Urinary bladder (tissue), 4 donors: ENCODE results near the gene TOB1. TPM values are rescaled to one million over a fixed set of nuclear protein-coding genes. Genes with fewer than 3 reads are reported as not detected.
"Not testable (repeated sequence)": the region's sequence is repeated elsewhere in the genome, so short reads cannot be mapped to it uniquely, and the experiment has no call there.

Experiments used
- DNase-seq: peaks from one replicate; pipeline ENCODE4 v3.0.0-alpha.2; 2015; ENCODE audit errors: extremely low spot score
- H3K27ac ChIP-seq: one replicate; pipeline ENCODE4 v1.5.1; 2013; ENCODE audit warnings: low read depth, mild to moderate bottlenecking, moderate library complexity
- H3K36me3 ChIP-seq: one replicate; pipeline ENCODE4 v1.6.1; 2013; ENCODE audit warnings: mild to moderate bottlenecking, moderate library complexity; ENCODE audit not compliant: insufficient read depth
- H3K4me1 ChIP-seq: one replicate; pipeline ENCODE4 v1.6.1; 2013; ENCODE audit warnings: mild to moderate bottlenecking, moderate library complexity; ENCODE audit not compliant: insufficient read depth
- H3K4me3 ChIP-seq: one replicate; pipeline ENCODE4 v1.5.1; 2013; ENCODE audit warnings: low read depth, low read length
- WGBS: extraction: QIAGEN DNeasy Blood & Tissue Kit; methylation state at CpG from one replicate; pipeline ENCODE4 v1.1.7; 2013; 5-methylcytosine and 5-hydroxymethylcytosine counted together
- polyA plus RNA-seq: library from polyadenylated mRNA; stranded (reverse); fragments of 200-250 nt; gene quantifications from one replicate; pipeline ENCODE4 v1.2.3, GENCODE V29; 2013
- total RNA-seq: library from RNA; depleted of rRNA; stranded (reverse); fragments of >200 nt; gene quantifications from one replicate; pipeline ENCODE4 v1.2.3, GENCODE V29; 2014
- donor health status: healthy with polysubstance abuse.
- donor health status: healthy.

TOB1 gene
- total and polyA plus RNA-seq, 2 donors = 41.3 to 47.4 TPM

DNA sequence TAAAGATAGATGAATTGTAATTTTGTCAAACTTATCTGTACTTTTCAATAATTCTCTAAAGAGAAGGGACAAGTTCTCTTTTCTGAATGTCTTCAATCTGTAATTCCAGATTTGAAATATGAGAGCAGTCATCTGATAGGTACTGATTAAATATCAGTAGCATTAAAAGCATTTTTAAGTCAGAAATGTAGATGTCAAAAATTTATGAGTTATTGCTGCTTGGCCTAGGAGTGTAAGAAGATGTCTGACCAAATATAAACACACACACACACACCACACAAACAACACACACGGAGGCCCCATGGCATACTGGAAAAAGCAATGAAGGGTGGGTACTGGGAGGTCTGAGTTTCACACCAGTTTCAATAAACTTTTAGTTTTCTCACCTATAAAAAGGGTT lies 2.4 kb upstream of the TOB1 start:
- no peak for DNase-seq
- H3K4me3 ChIP-seq = no peak overlapping the region
- WGBS = 34% methylated on average over 1 of the region's 1 CpG
- no peaks in the 10 kb centered on the region for H3K36me3 ChIP-seq
- no peak overlapping the region for H3K27ac ChIP-seq
- no peaks in the 10 kb centered on the region for H3K4me1 ChIP-seq

DNA sequence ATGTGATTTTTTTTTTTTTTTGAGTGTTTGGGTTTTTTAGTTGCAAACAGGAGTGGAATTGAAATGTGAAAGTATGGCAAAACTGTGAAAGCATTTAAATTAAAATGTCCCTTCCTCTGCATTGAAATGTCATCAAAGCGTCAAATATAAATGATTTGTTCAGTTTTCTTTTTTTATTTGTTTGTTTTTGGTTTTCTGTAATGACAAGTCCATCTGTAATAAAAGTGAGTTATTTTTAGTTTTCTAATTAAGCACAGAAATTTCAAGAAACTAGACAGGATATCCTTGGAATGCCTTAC lies 1.9 kb upstream of the TOB1 start:
- WGBS = 8% methylated on average over 1 of the region's 1 CpG
- Histone ChIP-seq H3K4me3 (peak overlapping the region; percentile 99), H3K36me3 (no peaks in the 10 kb centered on the region), H3K4me1 (no peaks in the 10 kb centered on the region), H3K27ac (peak overlapping the region; percentile 86)
- no peak for DNase-seq

DNA sequence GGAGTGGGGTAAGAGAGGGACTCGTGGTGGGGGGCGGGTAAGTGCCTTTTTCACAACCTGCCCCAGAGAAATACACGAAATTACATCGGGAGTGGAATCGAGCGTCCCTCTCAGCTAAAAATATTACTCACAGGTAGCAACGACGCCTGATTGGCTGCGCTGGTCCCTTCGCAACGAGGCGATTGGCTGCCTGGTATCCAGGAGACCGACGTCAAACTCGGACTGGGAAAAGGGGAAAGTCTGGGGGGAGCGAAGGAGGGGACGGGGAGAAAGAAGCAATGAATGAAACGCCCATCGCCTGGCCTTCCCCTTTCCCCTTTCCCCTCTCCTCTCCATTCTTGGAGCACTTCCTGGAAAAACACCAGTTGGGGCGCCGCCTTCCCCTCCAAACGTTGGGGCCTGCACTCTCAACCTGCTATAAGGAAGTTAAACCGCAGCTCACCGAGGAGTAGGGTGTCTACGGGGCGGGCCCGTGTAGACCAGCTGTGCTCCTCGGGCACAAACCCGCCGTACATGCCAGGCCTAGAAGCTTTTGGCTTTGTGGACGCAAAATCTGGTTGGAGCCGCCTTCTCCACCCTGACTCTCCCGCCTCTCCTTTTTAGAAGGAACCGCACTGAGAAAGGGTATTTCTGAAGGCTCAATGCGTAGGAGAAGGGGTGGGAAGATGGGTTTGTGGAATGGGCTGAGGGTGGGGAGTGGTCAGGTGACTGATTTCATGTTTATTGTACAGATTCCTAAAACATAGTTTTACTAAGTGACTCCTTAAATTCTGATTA lies 1.4 kb upstream of the TOB1 start:
- under 1% methylated on average over 35 of the region's 35 CpGs for WGBS
- Histone ChIP-seq H3K4me1 (no peaks in the 10 kb centered on the region), H3K27ac (peak overlapping the region; percentile 100), H3K36me3 (no peaks in the 10 kb centered on the region), H3K4me3 (peak overlapping the region; percentile 99)
- DNase-seq = peak; percentile 96

DNA sequence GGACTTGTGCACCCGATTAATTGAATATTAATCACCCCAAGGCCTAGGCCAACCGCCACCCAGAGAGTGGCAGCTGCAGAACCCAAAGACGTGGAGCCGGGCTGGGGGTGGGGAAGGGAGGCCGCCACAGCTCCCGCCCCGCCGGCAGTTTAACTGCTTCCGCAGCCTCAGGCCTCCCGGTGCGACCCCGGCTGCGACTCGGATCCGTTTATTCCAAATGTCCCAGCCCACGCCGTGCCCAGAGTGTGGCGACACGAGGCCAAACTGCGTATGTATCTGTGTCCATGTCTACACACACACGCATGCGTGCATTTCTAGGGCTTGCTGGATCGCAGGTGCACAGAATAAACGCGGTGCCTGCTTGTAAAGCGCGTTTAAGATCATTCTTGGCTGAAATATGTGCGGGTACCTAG lies 802 bp upstream of the TOB1 start:
- Histone ChIP-seq H3K27ac (peak overlapping the region; percentile 100), H3K4me3 (peak overlapping the region; percentile 99), H3K4me1 (no peaks in the 10 kb centered on the region), H3K36me3 (no peaks in the 10 kb centered on the region)
- no peak for DNase-seq
- under 1% methylated on average over 28 of the region's 28 CpGs for WGBS

DNA sequence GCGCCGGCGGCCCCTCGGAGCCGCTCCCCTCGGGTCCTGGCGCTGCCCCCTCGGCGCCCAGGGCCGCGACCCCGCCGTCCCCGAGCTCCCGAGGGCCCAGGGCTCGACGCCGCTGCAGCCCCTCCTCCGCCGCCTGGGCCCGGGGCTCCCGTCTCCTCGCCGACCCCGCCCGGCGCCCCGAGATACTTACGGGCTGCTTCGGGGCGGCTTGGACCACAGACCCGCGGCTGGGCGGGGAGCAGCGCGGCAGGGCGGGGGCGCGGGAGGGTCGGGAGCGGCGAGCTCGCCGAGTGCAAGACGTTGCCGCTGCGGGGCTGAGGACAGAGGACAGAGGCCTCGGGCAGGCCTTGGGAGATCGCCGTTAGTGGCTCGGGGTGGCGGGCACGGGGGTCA lies 290 bp downstream of the TOB1 start:
- WGBS = under 1% methylated on average over 53 of the region's 53 CpGs
- Histone ChIP-seq H3K36me3 (no peaks in the 10 kb centered on the region), H3K4me3 (peak overlapping the region; percentile 99), H3K27ac (peak overlapping the region; percentile 100), H3K4me1 (no peaks in the 10 kb centered on the region)
- no peak for DNase-seq

DNA sequence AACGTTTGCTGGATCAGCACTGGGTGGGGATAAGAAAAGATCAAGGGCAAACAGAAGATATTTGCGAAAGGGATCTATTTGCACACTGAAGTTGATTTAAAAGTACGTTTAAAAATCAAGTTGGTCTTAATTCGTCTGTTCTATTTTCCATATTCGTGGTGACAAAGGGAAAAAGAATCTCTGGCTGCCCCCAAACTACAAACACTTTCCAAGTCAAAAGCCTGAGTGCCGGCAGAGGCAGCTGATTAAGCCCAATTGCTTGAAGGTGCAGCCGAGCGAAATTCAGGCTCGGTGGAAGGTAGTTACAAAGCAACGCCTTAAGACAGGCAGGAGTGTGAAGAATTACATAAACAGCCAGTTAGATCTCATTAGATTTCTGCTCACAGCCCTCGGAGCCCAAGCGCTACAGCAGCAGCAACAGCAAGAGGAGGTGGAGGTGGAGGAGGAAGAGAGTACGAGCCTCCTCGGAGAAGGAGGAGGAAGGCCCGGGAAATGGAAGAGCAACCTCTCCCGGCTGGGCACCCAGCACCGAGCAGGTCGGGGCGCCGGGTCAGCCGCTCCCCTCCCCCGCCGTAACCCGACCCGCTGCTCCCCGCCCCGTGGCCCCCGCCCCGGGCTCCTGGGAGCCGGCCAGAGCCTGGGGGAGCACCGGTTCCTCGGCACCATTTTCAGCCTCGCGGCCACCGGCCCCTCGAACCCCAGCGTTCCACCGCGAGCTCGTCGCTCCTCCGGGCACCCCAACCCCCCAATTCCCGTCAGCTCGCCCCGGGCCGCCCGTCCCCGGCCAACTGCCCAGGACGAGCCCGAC lies 890 bp downstream of the TOB1 start:
- Histone ChIP-seq H3K27ac (peak overlapping the region; percentile 100), H3K4me3 (peak overlapping the region; percentile 99)

DNA sequence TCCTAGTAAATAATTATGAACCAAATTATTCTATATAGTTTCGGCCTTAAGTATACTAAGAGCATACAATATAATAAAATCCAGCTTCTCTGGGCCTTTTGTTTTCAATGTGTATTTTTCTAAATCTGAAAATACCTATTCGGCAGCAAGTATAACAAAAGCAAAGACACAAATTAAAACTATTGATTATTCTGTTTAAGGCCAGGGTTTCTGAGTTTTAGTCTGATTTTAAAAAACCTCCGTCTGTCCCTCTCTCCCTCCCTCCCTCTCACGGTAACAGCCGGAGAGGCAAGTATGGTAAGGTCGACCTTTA lies 1.5 kb downstream of the TOB1 start:
- Histone ChIP-seq H3K36me3 (no peaks in the 10 kb centered on the region), H3K4me1 (no peaks in the 10 kb centered on the region), H3K27ac (peak overlapping the region; percentile 100), H3K4me3 (peak overlapping the region; percentile 99)
- 8% methylated on average over 6 of the region's 6 CpGs for WGBS
- no peak for DNase-seq

More for the DNA sequence above, 890 bp downstream of the TOB1 start:
- DNase-seq = no peak
- H3K36me3 ChIP-seq = no peaks in the 10 kb centered on the region
- WGBS = under 1% methylated on average over 50 of the region's 50 CpGs
- no peaks in the 10 kb centered on the region for H3K4me1 ChIP-seq

DNA sequence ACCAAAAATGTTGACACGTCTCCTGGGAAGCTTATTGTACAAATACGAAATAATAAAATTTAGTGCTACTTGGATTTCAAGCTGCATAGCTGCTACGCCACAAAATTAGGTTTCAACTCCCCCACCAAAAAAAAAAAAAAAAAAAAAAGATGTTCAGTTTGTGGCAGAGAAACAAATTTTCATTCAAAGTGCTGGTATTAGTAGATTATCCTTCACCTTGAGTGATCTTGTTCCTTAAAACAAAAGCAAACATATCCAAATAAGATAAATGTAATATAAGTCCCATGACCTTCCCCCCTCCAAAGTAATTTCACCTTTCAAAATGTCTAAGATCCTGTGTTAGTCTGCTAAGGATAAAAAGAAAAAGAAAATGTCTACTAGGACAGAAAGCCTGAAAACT lies 2.2 kb downstream of the TOB1 start:
- WGBS = 47% methylated on average over 3 of the region's 3 CpGs
- H3K27ac ChIP-seq = no peak overlapping the region
- H3K36me3 ChIP-seq = no peaks in the 10 kb centered on the region
- no peak for DNase-seq
- H3K4me3 ChIP-seq = no peak overlapping the region
- no peaks in the 10 kb centered on the region for H3K4me1 ChIP-seq

DNA sequence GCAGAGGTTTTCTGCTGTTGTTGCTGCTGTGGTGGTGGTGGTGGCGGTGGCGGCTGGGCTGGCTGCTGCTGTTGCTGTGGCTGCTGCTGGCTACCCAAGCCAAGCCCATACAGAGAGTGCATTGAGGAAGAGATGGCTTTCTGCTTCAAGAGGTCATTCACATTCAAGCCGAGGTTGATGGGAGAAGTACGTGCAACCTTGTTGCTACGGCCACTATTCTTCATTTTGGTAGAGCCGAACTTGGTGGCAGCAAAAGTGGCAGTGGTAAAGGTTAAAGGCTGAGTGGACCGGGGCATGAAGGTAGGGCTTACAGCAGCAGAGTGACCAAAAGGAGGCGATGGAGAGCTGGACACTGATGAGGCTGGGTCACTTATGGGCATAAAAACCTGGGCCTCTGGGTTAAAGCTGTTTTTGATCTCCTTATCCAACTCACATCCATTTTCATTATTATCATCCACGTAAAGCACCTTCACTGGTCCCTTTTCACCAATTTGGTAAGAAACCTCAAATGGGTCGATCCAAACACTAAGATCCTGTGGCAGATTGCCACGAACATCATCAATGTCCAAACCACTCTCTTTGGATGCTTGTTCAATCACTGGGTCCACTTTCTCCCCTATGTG lies 2.8 kb downstream of the TOB1 start:
- peak overlapping the region; percentile 28 for H3K27ac ChIP-seq
- WGBS = 56% methylated on average over 11 of the region's 11 CpGs
- no peak overlapping the region for H3K4me3 ChIP-seq
- DNase-seq = no peak
- H3K4me1 ChIP-seq = no peaks in the 10 kb centered on the region
- no peaks in the 10 kb centered on the region for H3K36me3 ChIP-seq

DNA sequence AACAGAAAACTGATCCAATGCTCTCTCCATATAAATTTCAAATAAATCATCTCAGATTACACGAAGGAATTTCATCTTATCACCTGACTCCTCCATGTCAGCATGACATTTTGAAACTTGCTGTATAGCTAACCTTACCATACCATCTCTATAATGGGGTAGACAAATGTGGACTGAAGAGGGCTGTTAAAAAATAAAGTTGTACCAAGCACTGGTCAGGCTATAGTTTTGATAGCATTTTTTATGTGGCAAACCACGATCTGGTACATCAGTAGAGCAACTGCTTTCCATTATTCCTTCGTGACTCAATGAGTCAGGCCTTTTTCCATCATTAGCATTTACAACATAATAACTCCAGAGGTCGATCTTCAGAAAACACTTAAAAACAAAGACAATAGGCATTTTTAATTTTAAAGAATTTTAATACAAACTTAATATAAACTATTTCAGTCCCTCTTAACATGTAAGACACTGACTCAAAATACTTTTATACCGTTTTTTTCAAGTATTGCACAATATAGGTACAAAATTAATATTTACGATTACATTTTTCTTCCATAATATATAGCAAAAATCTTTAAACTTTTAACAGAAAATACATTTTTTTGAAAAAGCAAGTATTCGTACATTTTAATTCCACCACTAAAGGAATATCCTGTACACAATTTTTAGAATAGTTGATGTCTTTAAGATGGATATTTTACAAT lies 4.2 kb downstream of the TOB1 start:
- DNase-seq = no peak
- no peaks in the 10 kb centered on the region for H3K4me1 ChIP-seq
- no peak overlapping the region for H3K27ac ChIP-seq
- WGBS = 51% methylated on average over 7 of the region's 7 CpGs
- no peaks in the 10 kb centered on the region for H3K36me3 ChIP-seq
- no peak overlapping the region for H3K4me3 ChIP-seq

DNA sequence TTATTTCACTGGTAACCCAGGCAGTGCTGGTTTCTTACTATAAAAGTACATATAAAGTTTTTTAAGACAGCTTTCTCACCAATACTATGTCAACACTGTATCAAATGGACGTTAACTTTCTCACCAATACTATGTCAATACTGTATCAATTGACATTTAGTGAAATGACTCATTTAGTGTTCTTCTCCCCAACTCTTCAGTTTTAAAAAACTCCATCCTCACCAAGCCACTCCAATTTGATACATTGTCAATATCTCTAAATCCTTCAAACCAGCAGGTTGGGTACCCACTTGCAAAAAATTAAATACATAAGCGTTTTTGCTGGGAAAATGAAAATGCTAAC lies 4.8 kb downstream of the TOB1 start:
- H3K4me3 ChIP-seq = no peak overlapping the region

DNA sequence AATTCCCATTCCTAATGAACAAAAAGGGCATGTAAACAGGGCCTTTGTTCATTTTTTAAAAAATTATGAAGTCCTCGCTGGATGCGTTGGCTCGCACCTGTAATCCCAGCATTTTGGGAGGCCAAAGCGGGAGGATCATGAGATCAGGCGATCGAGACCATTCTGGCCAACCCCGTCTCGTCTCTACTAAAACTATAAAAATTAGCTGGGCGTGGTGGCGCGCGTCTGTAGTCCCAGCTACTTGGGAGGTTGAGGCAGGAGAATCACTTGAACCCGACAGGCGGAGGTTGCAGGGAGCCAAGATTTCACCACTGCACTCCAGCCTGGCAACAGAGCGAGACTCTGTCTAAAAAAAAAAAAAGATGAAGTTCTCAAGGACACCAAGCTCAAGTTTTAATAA lies 6.4 kb downstream of the TOB1 start:
- not testable (repeated sequence) for H3K4me1 ChIP-seq, DNase-seq, H3K36me3 ChIP-seq, H3K27ac ChIP-seq, H3K4me3 ChIP-seq
- WGBS = 97% methylated on average over 15 of the region's 15 CpGs

More for the DNA sequence above, 4.8 kb downstream of the TOB1 start:
- 74% methylated on average over 2 of the region's 2 CpGs for WGBS
- Histone ChIP-seq H3K36me3 (no peaks in the 10 kb centered on the region), H3K27ac (no peak overlapping the region), H3K4me1 (no peaks in the 10 kb centered on the region)
- DNase-seq = no peak

DNA sequence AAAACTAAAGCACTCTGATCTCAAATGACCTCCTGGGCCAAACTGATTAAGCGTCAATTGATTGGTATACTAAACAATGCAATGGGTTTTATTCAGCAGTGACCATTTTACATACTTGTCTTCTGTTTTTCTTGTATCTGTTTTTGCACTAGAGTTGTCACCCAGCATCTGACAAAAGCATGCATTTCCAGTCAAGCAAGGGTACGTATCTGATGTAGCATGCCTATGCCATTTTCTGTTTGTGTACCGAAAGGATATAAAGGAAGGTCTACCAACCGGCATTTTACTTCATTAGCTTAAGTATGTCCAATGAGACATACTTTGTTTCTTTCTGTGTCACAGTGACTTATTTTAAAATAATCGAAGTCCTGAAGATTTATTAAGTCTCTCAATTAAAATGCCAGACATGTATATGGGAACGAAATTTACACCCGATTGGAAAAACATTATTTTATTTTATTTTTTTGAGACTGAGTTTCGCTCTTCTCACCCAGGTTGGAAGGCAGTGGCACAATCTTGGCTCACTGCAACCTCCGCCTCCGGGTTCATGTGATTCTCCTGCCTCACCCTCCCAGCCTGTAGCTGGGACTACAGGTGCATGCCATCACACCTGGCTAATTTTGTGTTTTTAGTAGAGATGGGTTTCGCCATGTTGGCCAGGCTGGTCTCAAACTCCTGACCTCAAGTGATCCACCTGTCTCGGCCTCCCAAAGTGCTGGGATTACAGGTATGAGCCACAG lies 7.5 kb downstream of the TOB1 start:
- Histone ChIP-seq H3K4me3 (no peak overlapping the region), H3K4me1 (no peaks in the 10 kb centered on the region), H3K27ac (no peak overlapping the region), H3K36me3 (no peaks in the 10 kb centered on the region)
- no peak for DNase-seq
- WGBS = 89% methylated on average over 12 of the region's 12 CpGs
